UCSD-AML1 (cell line): ENCODE results near the gene PCGF3.
"Not testable (repeated sequence)": the region's sequence is repeated elsewhere in the genome, so short reads cannot be mapped to it uniquely, and the experiment has no call there.

Experiments used
- DNase-seq: peaks from one replicate; lab custom pipeline; 2025; ENCODE audit not compliant: unreplicated experiment; lab: John Stamatoyannopoulos, UW

Gene PCGF3

DNA sequence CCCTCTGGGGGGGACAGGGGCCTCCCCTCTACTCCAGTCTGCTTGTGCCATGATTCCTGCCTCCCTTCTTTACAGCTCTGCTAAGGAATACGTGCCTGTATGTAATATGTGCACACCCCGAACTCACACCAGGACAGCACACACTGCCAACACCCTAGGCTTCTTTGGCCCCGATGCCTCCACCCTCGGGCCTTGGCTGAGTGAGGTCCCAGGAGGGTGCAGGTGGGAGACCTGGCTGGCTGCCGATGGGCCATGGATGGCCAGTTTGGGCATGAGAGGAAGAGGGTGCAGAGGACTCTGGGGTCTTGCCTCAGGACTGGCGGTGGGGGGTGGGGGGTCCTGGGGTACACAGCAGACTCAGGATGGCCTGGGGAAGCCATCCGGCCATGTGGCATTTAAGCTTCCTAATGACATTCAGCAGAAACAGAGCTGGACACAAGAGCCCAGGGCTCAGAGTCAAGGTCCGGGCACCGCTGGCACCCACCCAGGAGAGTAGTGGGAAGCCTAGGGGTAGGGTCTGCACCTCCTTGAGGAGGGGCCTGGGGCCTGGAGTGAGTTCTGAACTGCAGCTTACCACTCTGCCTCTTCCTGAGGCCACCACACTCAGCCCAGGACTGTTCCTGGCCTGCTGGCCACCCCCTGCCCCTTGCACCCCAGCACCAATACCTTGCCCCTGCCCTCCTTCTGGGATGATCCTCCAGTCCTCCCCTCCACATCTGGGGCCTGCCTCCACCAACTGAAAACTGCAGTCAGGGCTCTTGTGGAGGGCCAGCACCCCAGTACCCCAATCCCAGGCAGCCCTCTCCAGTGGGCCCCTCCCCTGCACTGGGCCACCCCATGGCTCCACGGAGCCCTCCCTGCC lies 2.1 kb upstream of the PCGF3 start:
- no peak for DNase-seq

- no peak for DNase-seq
Measured at GRCh38 chr4:704198-704891, 1.3 kb upstream of the PCGF3 start.

GRCh38 chr4:704971-705277 lies 708 bp upstream of the PCGF3 start:
- no peak for DNase-seq

GRCh38 chr4:706083-706633 lies 526 bp downstream of the PCGF3 start:
- not testable (repeated sequence) for DNase-seq

- no peak for DNase-seq
Measured at GRCh38 chr4:706834-707598, 1.4 kb downstream of the PCGF3 start.

GRCh38 chr4:707929-708630 lies 2.4 kb downstream of the PCGF3 start:
- no peak for DNase-seq

- DNase-seq: no peak
Measured at GRCh38 chr4:708631-708933, 3.0 kb downstream of the PCGF3 start.

DNA sequence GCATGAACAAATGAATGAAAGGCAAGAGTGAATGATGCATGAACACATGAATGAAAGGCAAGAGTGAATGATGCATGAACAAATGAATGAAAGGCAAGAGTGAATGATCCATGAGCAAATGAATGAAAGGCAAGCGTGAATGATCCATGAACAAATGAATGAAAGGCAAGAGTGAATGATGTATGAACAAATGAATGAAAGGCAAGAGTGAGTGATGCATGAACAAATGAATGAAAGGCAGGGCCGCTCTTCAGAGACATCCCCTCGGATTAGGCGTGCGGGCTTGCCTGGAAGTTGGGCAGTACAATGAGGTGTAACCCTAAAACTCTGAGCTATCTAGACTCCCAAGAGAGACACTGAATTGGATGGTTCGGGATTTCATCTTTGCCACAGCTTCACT lies 3.7 kb downstream of the PCGF3 start:
- no peak for DNase-seq

- DNase-seq: no peak
Measured at GRCh38 chr4:710116-710515, 4.5 kb downstream of the PCGF3 start.

DNA sequence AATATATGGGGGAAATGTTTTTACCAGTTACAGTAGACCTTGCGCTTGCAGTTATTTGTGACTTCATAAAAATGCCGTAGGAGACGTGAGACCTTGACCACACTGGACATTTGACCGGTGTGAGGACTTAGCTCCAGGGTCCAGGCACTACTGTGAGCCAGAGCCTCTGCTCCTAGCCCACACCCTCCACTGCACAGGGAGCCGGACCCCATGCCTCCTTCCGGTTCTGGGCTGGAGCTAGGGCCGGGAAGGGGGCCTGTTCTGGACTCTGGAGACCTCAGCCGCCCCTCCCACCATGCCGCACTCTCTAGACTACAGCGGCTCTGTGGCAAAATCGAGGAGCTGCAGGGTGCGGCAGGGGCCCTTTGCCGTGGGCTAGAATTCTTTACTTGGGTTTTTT lies 5.3 kb downstream of the PCGF3 start:
- DNase-seq: no peak

DNA sequence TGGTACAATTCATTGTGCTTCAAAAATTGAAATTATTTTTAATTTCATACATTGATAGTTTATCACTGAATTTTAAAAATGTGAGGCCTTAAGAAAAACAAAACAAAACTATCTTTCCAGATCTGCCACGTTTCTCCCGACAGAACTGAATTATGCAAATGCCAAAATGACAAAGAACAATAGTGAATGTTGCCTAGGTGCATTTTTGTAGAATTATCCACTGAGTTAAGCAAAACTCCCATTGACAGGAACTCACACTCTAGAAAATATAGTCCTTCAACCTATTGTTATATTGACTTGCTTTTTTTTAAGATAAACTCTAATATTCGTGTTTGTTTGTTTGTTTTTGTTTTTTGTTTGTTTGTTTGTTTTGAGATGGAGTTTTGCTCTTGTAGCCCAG lies 6.5 kb downstream of the PCGF3 start:
- no peak for DNase-seq

GRCh38 chr4:712916-713632 lies 7.4 kb downstream of the PCGF3 start:
- no peak for DNase-seq

GRCh38 chr4:714087-714486 lies 8.5 kb downstream of the PCGF3 start:
- DNase-seq: no peak

DNA sequence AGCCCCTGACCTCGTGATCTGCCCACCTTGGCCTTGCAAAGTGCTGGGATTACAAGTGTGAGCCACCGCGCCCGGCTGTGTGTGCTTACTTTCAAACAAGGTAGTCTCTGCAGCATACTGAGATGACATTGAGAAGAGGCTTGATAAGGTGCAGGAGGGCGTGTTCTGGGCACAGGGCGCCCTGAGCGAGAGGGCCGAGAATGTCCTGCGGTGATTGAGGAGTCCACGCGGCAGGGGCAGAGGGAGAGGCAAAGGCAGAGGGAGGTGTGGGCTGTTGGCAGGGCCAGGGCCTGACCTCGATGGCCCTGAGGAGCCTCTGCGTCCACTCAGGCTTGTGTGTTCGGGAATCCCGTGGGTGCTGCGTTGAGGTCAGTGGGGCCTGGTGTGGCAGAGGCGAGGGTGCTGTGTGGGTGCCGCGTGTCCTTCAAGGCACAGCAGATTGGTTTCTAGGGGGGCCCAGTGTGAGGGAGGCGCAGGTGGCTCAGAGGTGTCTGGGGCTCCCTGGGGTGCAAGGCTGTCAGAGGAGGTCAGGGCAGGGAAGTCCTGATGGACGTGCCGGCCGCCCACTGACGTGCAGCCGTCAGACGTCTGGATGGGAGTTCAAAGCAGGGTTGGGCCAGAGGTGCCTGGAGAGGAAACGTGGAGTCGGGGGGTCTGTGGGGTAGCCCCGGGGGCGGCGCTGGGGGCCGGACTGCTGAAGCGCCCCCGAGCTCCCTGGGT lies 12.1 kb downstream of the PCGF3 start:
- no peak for DNase-seq

DNA sequence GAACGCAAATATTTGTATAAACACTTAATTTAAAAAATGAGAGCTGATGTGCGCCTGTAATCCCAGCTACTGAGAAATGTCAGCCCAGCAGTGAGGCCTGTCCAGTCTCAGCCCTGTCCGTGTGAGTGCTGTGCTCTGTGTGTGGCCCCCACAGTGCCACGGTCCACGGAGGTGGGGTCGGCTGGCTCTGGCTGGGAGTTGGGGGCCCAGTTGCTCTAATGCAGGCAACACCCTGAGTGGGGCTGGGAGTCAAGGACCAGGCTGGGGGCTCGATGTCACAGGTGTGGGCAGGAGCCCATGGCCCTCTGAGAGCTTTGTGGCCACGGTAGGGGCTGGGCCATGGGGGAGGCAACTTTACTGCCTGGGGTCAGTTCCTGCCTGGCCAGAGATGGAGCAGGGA lies 12.8 kb downstream of the PCGF3 start:
- DNase-seq: no peak

DNA sequence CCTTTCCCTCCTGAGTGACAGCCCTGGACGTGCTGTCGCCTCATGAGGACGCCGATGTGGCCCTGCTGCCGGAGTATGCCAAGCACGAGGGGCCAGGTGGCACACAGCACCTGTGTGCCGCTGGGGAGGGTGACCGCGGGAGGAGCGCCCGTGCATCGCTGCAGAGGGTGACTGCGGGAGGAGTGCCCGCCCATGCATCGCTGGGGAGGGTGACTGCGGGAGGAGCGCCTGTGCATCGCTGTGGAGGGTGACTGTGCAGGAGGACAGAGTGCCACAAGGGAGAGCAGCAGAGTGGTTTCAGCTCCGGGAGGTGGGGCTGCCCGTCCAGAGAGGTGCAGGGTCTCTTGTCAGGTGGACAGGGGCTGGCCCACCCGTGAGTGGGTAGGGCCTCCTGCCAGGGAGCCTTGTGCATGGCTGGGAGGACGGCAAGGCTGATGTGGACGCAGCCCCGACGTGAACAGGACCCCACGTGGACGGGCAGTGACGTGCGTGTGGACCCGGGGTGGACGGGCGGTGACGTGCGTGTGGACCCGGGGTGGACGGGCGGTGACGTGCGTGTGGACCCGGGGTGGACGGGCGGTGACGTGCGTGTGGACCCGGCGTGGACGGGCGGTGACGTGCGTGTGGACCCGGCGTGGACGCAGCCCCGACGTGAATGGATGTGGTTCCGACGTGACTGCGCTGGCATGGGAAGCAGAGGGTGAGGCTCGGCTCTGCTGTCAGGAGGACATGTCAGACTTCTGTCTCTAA lies 14.7 kb downstream of the PCGF3 start:
- DNase-seq: no peak

- DNase-seq: no peak
Measured at GRCh38 chr4:721261-722168, 15.9 kb downstream of the PCGF3 start.

- DNase-seq: no peak
Measured at GRCh38 chr4:722169-722725, 16.6 kb downstream of the PCGF3 start.
